HepG2 (cell line): ENCODE measurements around the gene ENHO. TPM values are rescaled to one million over a fixed set of nuclear protein-coding genes. Genes with fewer than 3 reads are reported as not detected.

Experiments
- AGO1 ChIP-seq: fragments of 200-400 bp; formaldehyde crosslinking; IDR thresholded peaks from 2 replicates; pipeline ENCODE4 v1.6.1; 2017; ENCODE audit warnings: mild to moderate bottlenecking, low read depth, low read length, moderate library complexity; ENCODE audit not compliant: poor library complexity, severe bottlenecking
- AHDC1 ChIP-seq: sonication (generic); formaldehyde crosslinking; IDR thresholded peaks from 2 replicates; pipeline ENCODE4 v1.5.1; 2020; ENCODE audit warnings: mild to moderate bottlenecking, missing genetic modification reagents, borderline replicate concordance
- AKNA ChIP-seq: sonication (generic); formaldehyde crosslinking; IDR thresholded peaks from 2 replicates; pipeline ENCODE4 v1.4.0; 2020; ENCODE audit warnings: missing genetic modification reagents, borderline replicate concordance
- ATM ChIP-seq: fragments of 450-650 bp; IDR thresholded peaks from 2 replicates; pipeline ENCODE4 v1.7.1; 2017; ENCODE audit warnings: mild to moderate bottlenecking, borderline replicate concordance
- E2F2 ChIP-seq: sonication (generic); formaldehyde crosslinking; IDR thresholded peaks from 2 replicates; pipeline ENCODE4 v1.4.0; 2020; ENCODE audit warnings: missing genetic modification reagents, borderline replicate concordance
- IKZF5 ChIP-seq: IDR thresholded peaks from 2 replicates; pipeline ENCODE4 v1.6.1; 2018; ENCODE audit warnings: missing genetic modification reagents, mild to moderate bottlenecking, missing compliant biosample characterization
- IRF2 ChIP-seq: IDR thresholded peaks from 2 replicates; pipeline ENCODE4 v1.6.1; 2018; ENCODE audit warnings: missing genetic modification reagents, missing compliant biosample characterization
- MIER3 ChIP-seq: IDR thresholded peaks from 2 replicates; pipeline ENCODE4 v1.6.1; 2016; ENCODE audit warnings: missing compliant biosample characterization, borderline replicate concordance
- MTF2 ChIP-seq: sonication (generic); formaldehyde crosslinking; IDR thresholded peaks from 2 replicates; pipeline ENCODE4 v1.5.0; 2020; ENCODE audit warnings: missing genetic modification reagents, borderline replicate concordance
- PAX8 ChIP-seq: sonication (generic); formaldehyde crosslinking; IDR thresholded peaks from 2 replicates; pipeline ENCODE4 v1.8.0; 2022; ENCODE audit warnings: mild to moderate bottlenecking, missing genetic modification reagents, borderline replicate concordance
- PTBP1 ChIP-seq: fragments of 200-400 bp; formaldehyde crosslinking; IDR thresholded peaks from 2 replicates; pipeline ENCODE4 v1.6.1; 2018; ENCODE audit warnings: low read length, low read depth; ENCODE audit not compliant: poor library complexity, severe bottlenecking
- SMARCE1 ChIP-seq: fragments of 450-650 bp; IDR thresholded peaks from 2 replicates; pipeline ENCODE4 v1.6.1; 2017; ENCODE audit warnings: borderline replicate concordance
- TBP ChIP-seq: sonication (generic); formaldehyde crosslinking; IDR thresholded peaks from 2 replicates; pipeline ENCODE4 v1.5.0; 2020; ENCODE audit warnings: missing genetic modification reagents
- ZBTB14 ChIP-seq: sonication (generic); formaldehyde crosslinking; IDR thresholded peaks from 2 replicates; pipeline ENCODE4 v1.4.0; 2020; ENCODE audit warnings: missing genetic modification reagents
- polyA plus RNA-seq, 8 experiments: library from polyadenylated mRNA; depleted of rRNA in 3 of 8; stranded (reverse) in 7 of 8; unstranded in 1 of 8; fragments of >200 nt; fragmentation: Illumina TruSeq in 4 of 8; extraction: Trizol in 4 of 8; gene quantifications; 2 replicates each; pipeline versions ENCODE4 v1.2.1 to v1.2.3, GENCODE V29; 2011 to 2016; ENCODE audit warnings: low read depth in 4 of 8, missing spikeins in 1 of 8, mixed read lengths in 1 of 8; ENCODE audit not compliant: insufficient read depth in 1 of 8
- total RNA-seq, 5 experiments: library from RNA; depleted of rRNA; stranded (reverse); fragments of >200 nt; fragmentation: Illumina TruSeq; extraction: Trizol; gene quantifications; 2 replicates each; pipeline ENCODE4 v1.2.3, GENCODE V29; 2016; ENCODE audit warnings: low read depth in 1 of 5

ENHO gene
- total and polyA plus RNA-seq, 2 of the 13 experiments (the other 11 are each of a cell fraction or from before 2014, with no cell fraction given), result 0.08 to 0.60 TPM

GRCh38 chr9:34522971-34523797, at the start of gene ENHO (continued):
- TF ChIP-seq ATM, result no peak
- TF ChIP-seq PAX8 (CRISPR knock-in tag), result no peak
- no peak for TF ChIP-seq IRF2 (CRISPR knock-in tag)
- no peak for TF ChIP-seq AGO1
- no peak for TF ChIP-seq MTF2 (CRISPR knock-in tag)
- no peak for TF ChIP-seq PTBP1
- TF ChIP-seq IKZF5, result no peak; the same call in 1 of the 2 replicates
- TF ChIP-seq AKNA (CRISPR knock-in tag), result no peak
- TF ChIP-seq ZBTB14, result no peak
- TF ChIP-seq E2F2 (CRISPR knock-in tag), result no peak
- no peak for TF ChIP-seq TBP (CRISPR knock-in tag)
- TF ChIP-seq MIER3 (CRISPR knock-in tag), result no peak
- TF ChIP-seq SMARCE1, result no peak
- TF ChIP-seq AHDC1 (CRISPR knock-in tag), result no peak
